ENCODE data around the gene SPDYE4.

SPDYE4 gene

DNA sequence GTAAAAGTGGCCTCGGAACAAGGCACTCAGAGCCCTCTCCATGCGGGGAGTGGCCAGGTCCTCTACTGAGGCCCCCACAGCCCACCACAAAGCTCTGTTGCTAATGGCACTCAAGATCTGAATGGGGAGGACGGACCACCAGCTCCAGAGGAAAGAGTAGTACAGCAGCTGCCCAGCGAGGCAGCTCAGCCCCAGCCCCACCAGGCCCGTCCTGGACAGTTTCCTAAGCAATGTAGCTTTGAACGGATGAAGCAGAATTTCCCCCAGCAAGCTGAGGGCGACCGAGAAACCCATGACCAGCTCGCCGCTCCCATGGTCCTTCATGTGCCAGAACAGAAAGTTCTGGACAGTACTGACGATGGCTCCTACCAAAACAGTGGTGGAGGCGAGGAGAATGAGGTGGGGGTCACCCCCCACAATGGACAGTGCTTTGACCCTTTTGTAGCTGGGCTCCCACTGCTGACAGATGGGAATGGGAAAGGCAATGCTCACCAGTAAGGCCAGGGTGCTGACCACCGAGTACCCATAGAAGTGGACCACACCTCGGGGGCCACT, 39.4 kb upstream of the SPDYE4 start:
- Histone ChIP-seq H3F3A (ENCODE audit: insufficient read depth, low read length) (no peaks in the 10 kb centered on the region), H2AFZ (ENCODE audit: low read length) (no peak overlapping the region), H3K9ac (ENCODE audit: low read length) (no peak overlapping the region), H3K4me1 (ENCODE audit: insufficient read depth, low read length, severe bottlenecking) (no peaks in the 10 kb centered on the region), H3K79me2 (ENCODE audit: insufficient read depth, low read length) (no peaks in the 10 kb centered on the region), H3K36me3 (ENCODE audit: insufficient read depth, low read length) (no peaks in the 10 kb centered on the region), H3K27me3 (ENCODE audit: insufficient read depth, low read length) (no peaks in the 10 kb centered on the region), H4K20me1 (ENCODE audit: insufficient read depth, low read length) (no peaks in the 10 kb centered on the region), H3K9me2 (ENCODE audit: low read depth, low read length) (no peaks in the 10 kb centered on the region), H3K4me3 (ENCODE audit: low read depth, low read length, poor library complexity, severe bottlenecking) (no peak overlapping the region), H3K27ac (ENCODE audit: low read depth, low read length, poor library complexity, severe bottlenecking) (no peak overlapping the region), H3K4me2 (ENCODE audit: low read length) (no peak overlapping the region), H3K9me3 (ENCODE audit: low read length) (no peaks in the 10 kb centered on the region)
- no peak for TF ChIP-seq EZH2 (IDR thresholded peaks at IDR 0.05; ENCODE audit: borderline replicate concordance, low read length)
- TF ChIP-seq, protein P1, sequence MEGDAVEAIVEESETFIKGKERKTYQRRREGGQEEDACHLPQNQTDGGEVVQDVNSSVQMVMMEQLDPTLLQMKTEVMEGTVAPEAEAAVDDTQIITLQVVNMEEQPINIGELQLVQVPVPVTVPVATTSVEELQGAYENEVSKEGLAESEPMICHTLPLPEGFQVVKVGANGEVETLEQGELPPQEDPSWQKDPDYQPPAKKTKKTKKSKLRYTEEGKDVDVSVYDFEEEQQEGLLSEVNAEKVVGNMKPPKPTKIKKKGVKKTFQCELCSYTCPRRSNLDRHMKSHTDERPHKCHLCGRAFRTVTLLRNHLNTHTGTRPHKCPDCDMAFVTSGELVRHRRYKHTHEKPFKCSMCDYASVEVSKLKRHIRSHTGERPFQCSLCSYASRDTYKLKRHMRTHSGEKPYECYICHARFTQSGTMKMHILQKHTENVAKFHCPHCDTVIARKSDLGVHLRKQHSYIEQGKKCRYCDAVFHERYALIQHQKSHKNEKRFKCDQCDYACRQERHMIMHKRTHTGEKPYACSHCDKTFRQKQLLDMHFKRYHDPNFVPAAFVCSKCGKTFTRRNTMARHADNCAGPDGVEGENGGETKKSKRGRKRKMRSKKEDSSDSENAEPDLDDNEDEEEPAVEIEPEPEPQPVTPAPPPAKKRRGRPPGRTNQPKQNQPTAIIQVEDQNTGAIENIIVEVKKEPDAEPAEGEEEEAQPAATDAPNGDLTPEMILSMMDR (IDR thresholded peaks at IDR 0.05; ENCODE audit: low read length): no peak

- H3K4me2 ChIP-seq (ENCODE audit: low read length): no peak overlapping the region
- H3K27ac ChIP-seq (ENCODE audit: low read depth, low read length, poor library complexity, severe bottlenecking): no peak overlapping the region
- H3K9ac ChIP-seq (ENCODE audit: low read length): no peak overlapping the region
- no peak overlapping the region for H3K4me3 ChIP-seq (ENCODE audit: low read depth, low read length, poor library complexity, severe bottlenecking)
- no peaks in the 10 kb centered on the region for H4K20me1 ChIP-seq (ENCODE audit: insufficient read depth, low read length)
- no peaks in the 10 kb centered on the region for H3K4me1 ChIP-seq (ENCODE audit: insufficient read depth, low read length, severe bottlenecking)
- TF ChIP-seq, protein P1 (IDR thresholded peaks at IDR 0.05; ENCODE audit: low read length): no peak
- no peak for TF ChIP-seq EZH2 (IDR thresholded peaks at IDR 0.05; ENCODE audit: borderline replicate concordance, low read length)
- H3F3A ChIP-seq (ENCODE audit: insufficient read depth, low read length): no peaks in the 10 kb centered on the region
- H3K79me2 ChIP-seq (ENCODE audit: insufficient read depth, low read length): no peaks in the 10 kb centered on the region
- no peaks in the 10 kb centered on the region for H3K36me3 ChIP-seq (ENCODE audit: insufficient read depth, low read length)
- H3K9me2 ChIP-seq (ENCODE audit: low read depth, low read length): no peaks in the 10 kb centered on the region
- H3K27me3 ChIP-seq (ENCODE audit: insufficient read depth, low read length): peaks cover 8% of the 10 kb centered on the region; the same call in 1 of the 2 replicates
- H3K9me3 ChIP-seq (ENCODE audit: low read length): no peaks in the 10 kb centered on the region
- no peak overlapping the region for H2AFZ ChIP-seq (ENCODE audit: low read length)
Observed at GRCh38 chr17:8794636-8795035, 36.3 kb upstream of the SPDYE4 start.

DNA sequence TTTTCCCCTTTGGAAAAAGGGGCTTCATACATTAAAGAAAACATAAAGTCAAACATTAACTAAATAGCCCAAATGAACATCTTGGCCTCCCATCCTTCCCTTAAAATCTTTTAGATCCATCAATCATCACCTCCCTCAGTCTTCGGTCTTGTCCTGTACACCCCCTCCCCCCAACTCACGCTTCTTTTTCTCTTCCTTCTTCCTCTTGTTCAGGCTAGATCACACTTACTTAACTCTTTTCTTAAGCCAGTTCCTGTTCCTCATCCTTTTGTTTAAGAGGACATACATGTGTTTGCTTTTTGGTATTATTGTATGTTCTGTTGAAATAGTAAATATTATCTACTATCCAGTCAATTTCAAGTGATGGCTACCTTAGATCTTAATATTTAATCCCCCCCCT, 35.3 kb upstream of the SPDYE4 start:
- Histone ChIP-seq H3K36me3 (ENCODE audit: insufficient read depth, low read length) (no peaks in the 10 kb centered on the region), H3K4me3 (ENCODE audit: low read depth, low read length, poor library complexity, severe bottlenecking) (no peak overlapping the region), H3F3A (ENCODE audit: insufficient read depth, low read length) (no peaks in the 10 kb centered on the region), H3K27ac (ENCODE audit: low read depth, low read length, poor library complexity, severe bottlenecking) (no peak overlapping the region), H3K27me3 (ENCODE audit: insufficient read depth, low read length) (peaks cover 8% of the 10 kb centered on the region; the same call in 1 of the 2 replicates), H3K4me1 (ENCODE audit: insufficient read depth, low read length, severe bottlenecking) (no peaks in the 10 kb centered on the region), H3K79me2 (ENCODE audit: insufficient read depth, low read length) (no peaks in the 10 kb centered on the region), H3K9me2 (ENCODE audit: low read depth, low read length) (no peaks in the 10 kb centered on the region), H3K9ac (ENCODE audit: low read length) (no peak overlapping the region), H3K9me3 (ENCODE audit: low read length) (no peaks in the 10 kb centered on the region), H3K4me2 (ENCODE audit: low read length) (no peak overlapping the region), H4K20me1 (ENCODE audit: insufficient read depth, low read length) (no peaks in the 10 kb centered on the region), H2AFZ (ENCODE audit: low read length) (no peak overlapping the region)
- TF ChIP-seq EZH2 (IDR thresholded peaks at IDR 0.05; ENCODE audit: borderline replicate concordance, low read length): no peak
- TF ChIP-seq, protein P1 (IDR thresholded peaks at IDR 0.05; ENCODE audit: low read length): no peak

Measured in OCI-LY1 (cell line).